GM21528 (cell line): Measurements from ENCODE around the gene BACE1.
"Not testable (repeated sequence)": the region's sequence is repeated elsewhere in the genome, so short reads cannot be mapped to it uniquely, and the experiment has no call there.

Experiments
- ATAC-seq: cut with Tn5 transposase; IDR thresholded peaks from one replicate; pipeline ENCODE4 v1.9.1; 2021; ENCODE audit warnings: mild to moderate bottlenecking, moderate library complexity; ENCODE audit not compliant: unreplicated experiment, low FRiP score

Gene BACE1

GRCh38 chr11:117279711-117280376 is 36.2 kb downstream of the BACE1 start:
- ATAC-seq: no peak

- no peak for ATAC-seq
Measured at GRCh38 chr11:117278347-117278746, 37.7 kb downstream of the BACE1 start.

- ATAC-seq: no peak
Measured at GRCh38 chr11:117273550-117274289, 42.3 kb downstream of the BACE1 start.

GRCh38 chr11:117272175-117272574 is 43.9 kb downstream of the BACE1 start:
- not testable (repeated sequence) for ATAC-seq

- no peak for ATAC-seq
Measured at GRCh38 chr11:117271208-117271607, 44.8 kb downstream of the BACE1 start.

GRCh38 chr11:117269856-117270255 is 46.2 kb downstream of the BACE1 start:
- ATAC-seq: no peak

GRCh38 chr11:117265745-117266144 is 50.3 kb downstream of the BACE1 start:
- ATAC-seq: no peak

GRCh38 chr11:117264624-117265323 is 51.3 kb downstream of the BACE1 start:
- not testable (repeated sequence) for ATAC-seq

- no peak for ATAC-seq
Measured at GRCh38 chr11:117259417-117259816, 56.6 kb downstream of the BACE1 start.

GRCh38 chr11:117258576-117258975 is 57.5 kb downstream of the BACE1 start:
- no peak for ATAC-seq

- ATAC-seq: no peak
Measured at GRCh38 chr11:117256573-117256972, 59.5 kb downstream of the BACE1 start.

- ATAC-seq: no peak
Measured at GRCh38 chr11:117255966-117256365, 60.1 kb downstream of the BACE1 start.

GRCh38 chr11:117251506-117251905 is 64.5 kb downstream of the BACE1 start:
- ATAC-seq: no peak

- no peak for ATAC-seq
Measured at GRCh38 chr11:117249571-117249970, 66.5 kb downstream of the BACE1 start.

GRCh38 chr11:117248341-117248740 is 67.7 kb downstream of the BACE1 start:
- ATAC-seq: no peak

- ATAC-seq: no peak
Measured at GRCh38 chr11:117239295-117239694, 76.8 kb downstream of the BACE1 start.

GRCh38 chr11:117238221-117238620 is 77.8 kb downstream of the BACE1 start:
- ATAC-seq: no peak
